Measurements from ENCODE around the gene RB1.

DNA sequence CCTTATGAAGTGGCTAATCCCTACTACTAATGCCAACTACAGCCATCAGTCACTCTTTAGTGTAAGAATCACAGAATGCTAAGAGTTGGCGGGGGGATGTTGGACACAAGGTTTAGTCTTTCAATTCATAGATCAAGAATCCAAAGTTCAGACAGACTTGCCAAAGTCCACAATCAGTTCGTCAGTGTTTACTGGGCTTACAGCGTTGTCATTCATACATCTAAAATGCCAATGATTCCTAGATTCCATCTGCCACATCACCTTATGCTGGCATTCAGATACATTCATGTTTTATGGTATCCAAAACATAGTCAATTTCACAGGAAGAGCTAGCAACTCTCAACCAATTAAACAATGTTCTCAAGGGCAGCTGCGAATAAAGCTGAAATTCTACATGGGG, 211.2 kb downstream of the RB1 start:
- no peak for TF ChIP-seq EP300 (IDR thresholded peaks at IDR 0.05)
- no peak for TF ChIP-seq POLR2A (IDR thresholded peaks at IDR 0.05)
- TF ChIP-seq, protein P1, sequence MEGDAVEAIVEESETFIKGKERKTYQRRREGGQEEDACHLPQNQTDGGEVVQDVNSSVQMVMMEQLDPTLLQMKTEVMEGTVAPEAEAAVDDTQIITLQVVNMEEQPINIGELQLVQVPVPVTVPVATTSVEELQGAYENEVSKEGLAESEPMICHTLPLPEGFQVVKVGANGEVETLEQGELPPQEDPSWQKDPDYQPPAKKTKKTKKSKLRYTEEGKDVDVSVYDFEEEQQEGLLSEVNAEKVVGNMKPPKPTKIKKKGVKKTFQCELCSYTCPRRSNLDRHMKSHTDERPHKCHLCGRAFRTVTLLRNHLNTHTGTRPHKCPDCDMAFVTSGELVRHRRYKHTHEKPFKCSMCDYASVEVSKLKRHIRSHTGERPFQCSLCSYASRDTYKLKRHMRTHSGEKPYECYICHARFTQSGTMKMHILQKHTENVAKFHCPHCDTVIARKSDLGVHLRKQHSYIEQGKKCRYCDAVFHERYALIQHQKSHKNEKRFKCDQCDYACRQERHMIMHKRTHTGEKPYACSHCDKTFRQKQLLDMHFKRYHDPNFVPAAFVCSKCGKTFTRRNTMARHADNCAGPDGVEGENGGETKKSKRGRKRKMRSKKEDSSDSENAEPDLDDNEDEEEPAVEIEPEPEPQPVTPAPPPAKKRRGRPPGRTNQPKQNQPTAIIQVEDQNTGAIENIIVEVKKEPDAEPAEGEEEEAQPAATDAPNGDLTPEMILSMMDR (IDR thresholded peaks at IDR 0.05), result no peak
- TF ChIP-seq POLR2AphosphoS5 (IDR thresholded peaks at IDR 0.05), result no peak
